Effector memory CD4-positive, alpha-beta T cell (primary cell): ENCODE measurements around the gene TCF7L1.
A peak's percentile ranks its signal among the peaks of the same experiment; 100 is the strongest.

ENCODE experiments used
- DNase-seq, 3 donors: peaks; one replicate each; pipeline ENCODE4 v3.0.0-alpha.2; 2020
- H3K27ac ChIP-seq: 2 replicates; pipeline ENCODE4 v1.7.0; 2013; ENCODE audit warnings: mild to moderate bottlenecking, low read length, moderate library complexity; ENCODE audit not compliant: insufficient read depth, poor library complexity, severe bottlenecking
- H3K27me3 ChIP-seq: replicated peaks from 2 replicates; pipeline ENCODE4 v1.7.0; 2013; ENCODE audit warnings: mild to moderate bottlenecking, low read length; ENCODE audit not compliant: insufficient read depth, control insufficient read depth, poor library complexity, severe bottlenecking
- H3K36me3 ChIP-seq: 2 replicates; pipeline ENCODE4 v1.7.0; 2013; ENCODE audit warnings: mild to moderate bottlenecking, low read length, moderate library complexity; ENCODE audit not compliant: control insufficient read depth, insufficient read depth
- H3K4me1 ChIP-seq: 2 replicates; pipeline ENCODE4 v1.7.0; 2013; ENCODE audit warnings: low read length, mild to moderate bottlenecking; ENCODE audit not compliant: control insufficient read depth, insufficient read depth, poor library complexity, severe bottlenecking
- H3K4me3 ChIP-seq: 2 replicates; pipeline ENCODE4 v1.7.0; 2013; ENCODE audit warnings: low read length, low read depth, mild to moderate bottlenecking; ENCODE audit not compliant: insufficient read depth, poor library complexity, severe bottlenecking
- H3K9me3 ChIP-seq: 2 replicates; pipeline ENCODE4 v1.7.0; 2013; ENCODE audit warnings: mild to moderate bottlenecking, low read length, moderate library complexity; ENCODE audit not compliant: control insufficient read depth

Gene TCF7L1

GRCh38 chr2:85287721-85288120 lies 154.5 kb downstream of the TCF7L1 start:
- H3K27ac ChIP-seq, result no peak overlapping the region
- DNase-seq, result no peak
- H3K27me3 ChIP-seq, result no peaks in the 10 kb centered on the region
- H3K36me3 ChIP-seq, result no peaks in the 10 kb centered on the region
- H3K4me1 ChIP-seq, result peaks cover 2% of the 10 kb centered on the region
- H3K9me3 ChIP-seq, result no peaks in the 10 kb centered on the region
- H3K4me3 ChIP-seq, result no peak overlapping the region

- Histone ChIP-seq H3K9me3 (no peaks in the 10 kb centered on the region), H3K27me3 (no peaks in the 10 kb centered on the region), H3K36me3 (no peaks in the 10 kb centered on the region), H3K27ac (no peak overlapping the region), H3K4me1 (peaks cover 2% of the 10 kb centered on the region), H3K4me3 (no peak overlapping the region)
- DNase-seq, result no peak
Measured at GRCh38 chr2:85288244-85288725, 155.1 kb downstream of the TCF7L1 start.

- Histone ChIP-seq H3K27me3 (no peaks in the 10 kb centered on the region), H3K36me3 (no peaks in the 10 kb centered on the region), H3K27ac (peak overlapping the region; percentile 30), H3K4me3 (peak overlapping the region; percentile 7), H3K4me1 (peaks cover 2% of the 10 kb centered on the region), H3K9me3 (no peaks in the 10 kb centered on the region)
- no peak for DNase-seq
Measured at GRCh38 chr2:85291425-85292023, 158.3 kb downstream of the TCF7L1 start.

- H3K27me3 ChIP-seq, result no peaks in the 10 kb centered on the region
- no peak overlapping the region for H3K4me3 ChIP-seq
- no peaks in the 10 kb centered on the region for H3K9me3 ChIP-seq
- H3K4me1 ChIP-seq, result no peaks in the 10 kb centered on the region
- H3K27ac ChIP-seq, result no peak overlapping the region
- H3K36me3 ChIP-seq, result no peaks in the 10 kb centered on the region
- DNase-seq, result no peak
Measured at GRCh38 chr2:85302121-85302520, 168.9 kb downstream of the TCF7L1 start.

GRCh38 chr2:85303780-85304531 lies 170.8 kb downstream of the TCF7L1 start:
- H3K27ac ChIP-seq, result no peak overlapping the region
- H3K27me3 ChIP-seq, result no peaks in the 10 kb centered on the region
- no peak for DNase-seq
- H3K4me1 ChIP-seq, result peaks cover 7% of the 10 kb centered on the region
- no peaks in the 10 kb centered on the region for H3K9me3 ChIP-seq
- no peak overlapping the region for H3K4me3 ChIP-seq
- H3K36me3 ChIP-seq, result no peaks in the 10 kb centered on the region

- Histone ChIP-seq H3K27me3 (no peaks in the 10 kb centered on the region), H3K9me3 (no peaks in the 10 kb centered on the region), H3K36me3 (no peaks in the 10 kb centered on the region), H3K27ac (peak overlapping the region; percentile 25), H3K4me3 (no peak overlapping the region), H3K4me1 (peaks cover 21% of the 10 kb centered on the region)
- no peak for DNase-seq
Measured at GRCh38 chr2:85307527-85307897, 174.3 kb downstream of the TCF7L1 start.

- H3K4me1 ChIP-seq, result peaks cover 21% of the 10 kb centered on the region
- H3K36me3 ChIP-seq, result no peaks in the 10 kb centered on the region
- no peaks in the 10 kb centered on the region for H3K9me3 ChIP-seq
- H3K27me3 ChIP-seq, result no peaks in the 10 kb centered on the region
- no peak overlapping the region for H3K27ac ChIP-seq
- no peak overlapping the region for H3K4me3 ChIP-seq
- DNase-seq, result no peak
Measured at GRCh38 chr2:85308201-85308600, 175.0 kb downstream of the TCF7L1 start.

GRCh38 chr2:85308896-85309555 lies 175.8 kb downstream of the TCF7L1 start:
- no peak for DNase-seq
- Histone ChIP-seq H3K36me3 (no peaks in the 10 kb centered on the region), H3K4me1 (peaks cover 21% of the 10 kb centered on the region), H3K27ac (peak overlapping the region; percentile 58), H3K27me3 (no peaks in the 10 kb centered on the region), H3K4me3 (peak overlapping the region; percentile 50), H3K9me3 (no peaks in the 10 kb centered on the region)

GRCh38 chr2:85309699-85310321 lies 176.6 kb downstream of the TCF7L1 start:
- Histone ChIP-seq H3K27me3 (no peaks in the 10 kb centered on the region), H3K27ac (peak overlapping the region; percentile 58), H3K36me3 (peaks cover 7% of the 10 kb centered on the region), H3K9me3 (no peaks in the 10 kb centered on the region), H3K4me3 (peak overlapping the region; percentile 50), H3K4me1 (peaks cover 21% of the 10 kb centered on the region)
- DNase-seq, result no peak
